Measurements from ENCODE around the gene NAT8L. TPM values are rescaled to one million over a fixed set of nuclear protein-coding genes. Genes with fewer than 3 reads are reported as not detected.
A peak's percentile ranks its signal among the peaks of the same experiment; 100 is the strongest.

NAT8L gene
- total RNA-seq, 2 experiments from 2014 or later, result not detected

- H3K27ac Mint-ChIP-seq, result no peak overlapping the region
- H3K4me1 Mint-ChIP-seq (ENCODE audit: low read depth), result peaks cover 4% of the 10 kb centered on the region
- H3K27ac ChIP-seq (ENCODE audit: low read depth in 1 of 2, low read length in 2 of 2), result no peak overlapping the region
- CTCF ChIA-PET, result no interaction called here
- H3K9me3 Mint-ChIP-seq, result no peaks in the 10 kb centered on the region
- no peaks in the 10 kb centered on the region for H3K36me3 Mint-ChIP-seq (ENCODE audit: low read depth)
- H3K4me3 ChIP-seq (ENCODE audit: low read length), result no peak overlapping the region
- POLR2A ChIA-PET, result no interaction called here
- H3K27me3 Mint-ChIP-seq, result peaks cover 14% of the 10 kb centered on the region
- TF ChIP-seq CTCF (IDR thresholded peaks at IDR 0.05), result no peak
- H3K36me3 ChIP-seq (ENCODE audit: insufficient read depth, low read length), result no peaks in the 10 kb centered on the region
- ATAC-seq (ENCODE audit: poor library complexity) (no peak), DNase-seq (peak in 1 of 14 experiments; percentile 6)
- H3K9me3 ChIP-seq (ENCODE audit: control insufficient read depth in 1 of 2, insufficient read depth in 1 of 2, low read length in 2 of 2), result peaks cover 0 to 5% of the 10 kb centered on the region in 2 experiments
- H3K27me3 ChIP-seq (ENCODE audit: control insufficient read depth in 1 of 2, insufficient read depth in 2 of 2, low read length in 2 of 2), result peaks cover 17 to 29% of the 10 kb centered on the region in 2 experiments
- peaks cover 11% of the 10 kb centered on the region for H3K4me1 ChIP-seq (ENCODE audit: insufficient read depth, low read length)
- intact Hi-C loops (cut with DNase I, micrococcal nuclease), result no loop called here
- no peak overlapping the region for H3K4me3 Mint-ChIP-seq
These were observed 3.2 kb downstream of the NAT8L start for GRCh38 chr4:2062168-2062807.

- intact Hi-C loops (cut with DNase I, micrococcal nuclease), result no loop called here
- H3K36me3 Mint-ChIP-seq (ENCODE audit: low read depth), result no peaks in the 10 kb centered on the region
- peaks cover 7% of the 10 kb centered on the region for H3K27me3 Mint-ChIP-seq
- H3K36me3 ChIP-seq (ENCODE audit: insufficient read depth, low read length), result no peaks in the 10 kb centered on the region
- no peaks in the 10 kb centered on the region for H3K4me1 Mint-ChIP-seq (ENCODE audit: low read depth)
- peaks cover 11% of the 10 kb centered on the region for H3K4me1 ChIP-seq (ENCODE audit: insufficient read depth, low read length)
- DNase-seq (peak in 1 of 14 experiments; percentile 16), ATAC-seq (ENCODE audit: poor library complexity) (no peak)
- TF ChIP-seq CTCF (IDR thresholded peaks at IDR 0.05), result no peak
- peaks cover 10 to 22% of the 10 kb centered on the region in 2 experiments for H3K27me3 ChIP-seq (ENCODE audit: control insufficient read depth in 1 of 2, insufficient read depth in 2 of 2, low read length in 2 of 2)
- ChIA-PET CTCF (no interaction called here), POLR2A (no interaction called here)
- no peak overlapping the region for H3K4me3 Mint-ChIP-seq
- H3K4me3 ChIP-seq (ENCODE audit: low read length), result no peak overlapping the region
- H3K27ac ChIP-seq (ENCODE audit: low read depth in 1 of 2, low read length in 2 of 2), result no peak overlapping the region
- no peak overlapping the region for H3K27ac Mint-ChIP-seq
- peaks cover 0 to 8% of the 10 kb centered on the region in 2 experiments for H3K9me3 ChIP-seq (ENCODE audit: control insufficient read depth in 1 of 2, insufficient read depth in 1 of 2, low read length in 2 of 2)
- H3K9me3 Mint-ChIP-seq, result no peaks in the 10 kb centered on the region
These were observed 3.8 kb downstream of the NAT8L start for GRCh38 chr4:2062808-2063524.

GRCh38 chr4:2063557-2064275 lies 4.6 kb downstream of the NAT8L start:
- H3K27me3 Mint-ChIP-seq, result peaks cover 7% of the 10 kb centered on the region
- H3K36me3 ChIP-seq (ENCODE audit: insufficient read depth, low read length), result no peaks in the 10 kb centered on the region
- H3K4me1 Mint-ChIP-seq (ENCODE audit: low read depth), result no peaks in the 10 kb centered on the region
- H3K27ac Mint-ChIP-seq, result no peak overlapping the region
- peak in 1 of 14 experiments; percentile 19 for DNase-seq
- intact Hi-C loops (cut with DNase I, micrococcal nuclease), result no loop called here
- H3K27ac ChIP-seq (ENCODE audit: low read depth in 1 of 2, low read length in 2 of 2), result no peak overlapping the region
- peaks cover 7 to 22% of the 10 kb centered on the region in 2 experiments for H3K27me3 ChIP-seq (ENCODE audit: control insufficient read depth in 1 of 2, insufficient read depth in 2 of 2, low read length in 2 of 2)
- no peaks in the 10 kb centered on the region for H3K36me3 Mint-ChIP-seq (ENCODE audit: low read depth)
- H3K9me3 Mint-ChIP-seq, result no peaks in the 10 kb centered on the region
- ATAC-seq (ENCODE audit: poor library complexity), result no peak
- ChIA-PET POLR2A (no interaction called here), CTCF (no interaction called here)
- no peak overlapping the region for H3K4me3 ChIP-seq (ENCODE audit: low read length)
- H3K4me1 ChIP-seq (ENCODE audit: insufficient read depth, low read length), result peaks cover 7% of the 10 kb centered on the region
- H3K4me3 Mint-ChIP-seq, result no peak overlapping the region
- no peak for TF ChIP-seq CTCF (IDR thresholded peaks at IDR 0.05)
- H3K9me3 ChIP-seq (ENCODE audit: control insufficient read depth in 1 of 2, insufficient read depth in 1 of 2, low read length in 2 of 2), result peaks cover 0 to 8% of the 10 kb centered on the region in 2 experiments
